BJ (cell line): ENCODE measurements around the gene COBLL1. TPM values are rescaled to one million over a fixed set of nuclear protein-coding genes. Genes with fewer than 3 reads are reported as not detected.

ENCODE experiments used
- CTCF ChIA-PET: fragments of 350-600 bp; formaldehyde crosslinking; extraction: SDS; loops from one replicate; lab custom pipeline; 2021; ENCODE audit warnings: antibody characterized with exemption, inconsistent platforms; lab: Yijun Ruan, JAX
- POLR2A ChIA-PET: fragments of 300-600 bp; sonication (Branson Sonifier 250); formaldehyde crosslinking; extraction: SDS; loops from one replicate; lab custom pipeline; 2021; ENCODE audit warnings: antibody characterized with exemption; lab: Charles Lee
- DNase-seq: peaks from one replicate; pipeline ENCODE4 v3.0.0-alpha.2; 2011; ENCODE audit warnings: low read depth
- H3K27me3 ChIP-seq: 2 replicates; pipeline ENCODE4 v1.6.0; 2011; ENCODE audit warnings: low read length; ENCODE audit not compliant: control insufficient read depth, insufficient read depth
- H3K36me3 ChIP-seq: 2 replicates; pipeline ENCODE4 v1.5.1; 2011; ENCODE audit warnings: low read length; ENCODE audit not compliant: control insufficient read depth, insufficient read depth
- H3K4me3 ChIP-seq: 2 replicates; pipeline ENCODE4 v1.5.1; 2011; ENCODE audit warnings: low read depth, mild to moderate bottlenecking, control low read depth, low read length
- CTCF ChIP-seq: IDR thresholded peaks from 2 replicates; pipeline ENCODE4 v1.5.1; 2011; ENCODE audit warnings: low read depth, mild to moderate bottlenecking, control low read depth, inconsistent platforms, low read length, moderate library complexity; ENCODE audit not compliant: insufficient read depth
- polyA plus RNA-seq: library from polyadenylated mRNA; depleted of rRNA; stranded (reverse); fragments of >200 nt; gene quantifications from 2 replicates; pipeline ENCODE4 v1.2.3, GENCODE V29; 2011

COBLL1 gene
- polyA plus RNA-seq, 1 experiment = 34.2 TPM

DNA sequence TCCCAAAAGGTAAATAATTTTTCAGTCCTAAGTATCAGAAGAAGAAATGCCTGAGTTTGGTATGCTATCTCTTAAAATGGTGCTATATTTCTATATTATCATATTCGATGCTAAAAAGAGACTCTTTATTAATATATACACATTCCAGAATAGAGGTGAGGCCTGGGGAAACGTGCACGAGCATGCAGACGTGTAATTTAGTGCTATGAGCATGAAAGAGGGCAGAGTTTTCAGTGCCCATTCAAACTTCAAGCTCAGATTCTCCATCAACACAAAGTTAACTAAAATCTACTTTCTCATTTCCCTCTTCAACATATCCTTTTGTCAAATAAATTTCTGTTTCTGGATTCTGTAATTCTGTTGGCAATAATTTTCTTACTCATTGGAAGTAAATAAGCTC is 5.7 kb upstream of the COBLL1 start:
- no peak for DNase-seq
- Histone ChIP-seq H3K27me3 (no peaks in the 10 kb centered on the region), H3K4me3 (no peak overlapping the region), H3K36me3 (no peaks in the 10 kb centered on the region)
- CTCF ChIA-PET = interaction anchor here (1.0 to 1.2 kb wide), 3 partner anchors 12 to 146 kb away, joined by 3 to 5 read pairs (median 4); no protein-coding TSS in a partner anchor
- POLR2A ChIA-PET = no interaction called here
- no peak for TF ChIP-seq CTCF

DNA sequence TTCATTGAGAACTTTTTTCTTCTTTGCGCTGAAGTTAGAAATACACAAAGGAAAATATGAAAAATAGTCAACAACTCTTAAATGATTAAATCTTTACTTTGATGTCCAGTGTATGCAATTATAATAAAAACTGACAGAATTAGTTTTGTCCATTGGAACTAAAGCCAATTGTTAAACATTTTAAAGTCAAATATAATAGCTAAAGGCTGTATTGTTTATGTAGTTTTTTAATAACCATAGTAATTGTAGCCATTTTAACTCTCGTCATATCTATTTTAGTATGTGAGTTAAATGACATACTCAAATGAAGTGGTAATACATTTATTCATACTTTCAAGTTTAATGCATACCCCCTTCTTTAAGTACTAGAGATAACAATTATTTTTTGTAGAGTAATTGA is 4.7 kb upstream of the COBLL1 start:
- no peaks in the 10 kb centered on the region for H3K36me3 ChIP-seq
- ChIA-PET CTCF (interaction anchor here (1.4 kb wide), 1 partner anchor 108 kb away, joined by 5 read pairs; no protein-coding TSS in a partner anchor), POLR2A (no interaction called here)
- DNase-seq = no peak
- no peaks in the 10 kb centered on the region for H3K27me3 ChIP-seq
- TF ChIP-seq CTCF = no peak
- no peak overlapping the region for H3K4me3 ChIP-seq

GRCh38 chr2:164843346-164843911 is 1.8 kb upstream of the COBLL1 start:
- ChIA-PET CTCF (interaction anchor here (1.5 to 3.6 kb wide), 9 partner anchors 28 to 114 kb away, joined by 3 to 20 read pairs (median 7); no protein-coding TSS in a partner anchor), POLR2A (interaction anchor here (0.6 kb wide), 1 partner anchor 85 kb away, joined by 6 read pairs; no protein-coding TSS in a partner anchor)

GRCh38 chr2:164842624-164842966 is 972 bp upstream of the COBLL1 start:
- Histone ChIP-seq H3K4me3 (no peak overlapping the region), H3K27me3 (no peaks in the 10 kb centered on the region), H3K36me3 (no peaks in the 10 kb centered on the region)
- no peak for TF ChIP-seq CTCF
- POLR2A ChIA-PET = interaction anchor here (0.7 kb wide), 1 partner anchor 55 kb away, joined by 5 read pairs; no protein-coding TSS in a partner anchor
- DNase-seq = no peak
- CTCF ChIA-PET = interaction anchor here (1.0 to 3.6 kb wide), 35 partner anchors 8 to 145 kb away, joined by 3 to 20 read pairs (median 6); partner anchors contain the start of gene SLC38A11

More at GRCh38 chr2:164843346-164843911, 1.8 kb upstream of the COBLL1 start:
- TF ChIP-seq CTCF = peak; percentile 12; the same call in 1 of the 2 replicates
- H3K36me3 ChIP-seq = no peaks in the 10 kb centered on the region
- no peak overlapping the region for H3K4me3 ChIP-seq
- H3K27me3 ChIP-seq = no peaks in the 10 kb centered on the region
- peak; percentile 60 for DNase-seq

- ChIA-PET POLR2A (interaction anchor here (0.8 kb wide), 2 partner anchors 10 to 39 kb away, joined by 3 to 4 read pairs; no protein-coding TSS in a partner anchor), CTCF (interaction anchor here (0.6 to 3.6 kb wide), 44 partner anchors 9 to 312 kb away, joined by 3 to 20 read pairs (median 5); no protein-coding TSS in a partner anchor)
- Histone ChIP-seq H3K4me3 (peak overlapping the region; percentile 92), H3K36me3 (no peaks in the 10 kb centered on the region), H3K27me3 (no peaks in the 10 kb centered on the region)
- no peak for DNase-seq
- TF ChIP-seq CTCF = no peak; the same call in 1 of the 2 replicates
These were observed 499 bp downstream of the COBLL1 start for GRCh38 chr2:164840930-164841718.
